ENCODE results near the gene HSPB2. TPM values are rescaled to one million over a fixed set of nuclear protein-coding genes. Genes with fewer than 3 reads are reported as not detected.

Gene HSPB2
- total and polyA plus RNA-seq, 5 donors, result 38.0 to 106 (median 70.5) TPM

- intact Hi-C loops (cut with DNase I), result no loop called here
- Histone ChIP-seq H3K27ac (ENCODE audit: low read length) (no peak overlapping the region), H3K27me3 (ENCODE audit: control insufficient read depth, insufficient read depth) (no peaks in the 10 kb centered on the region), H3K4me3 (ENCODE audit: low read length) (no peak overlapping the region), H3K9me3 (ENCODE audit: control insufficient read depth, low read length) (no peaks in the 10 kb centered on the region), H3K4me1 (ENCODE audit: control insufficient read depth, insufficient read depth, low read length) (peaks cover 2% of the 10 kb centered on the region)
- 94% methylated on average over 3 of the region's 3 CpGs for WGBS
- ATAC-seq (no peak), DNase-seq (no peak)
These were observed 39.0 kb downstream of the HSPB2 start for GRCh38 chr11:111951565-111951964.

GRCh38 chr11:111954154-111954553 lies 41.6 kb downstream of the HSPB2 start:
- Histone ChIP-seq H3K4me1 (ENCODE audit: control insufficient read depth, insufficient read depth, low read length) (no peaks in the 10 kb centered on the region), H3K27ac (ENCODE audit: low read length) (no peak overlapping the region), H3K9me3 (ENCODE audit: control insufficient read depth, low read length) (no peaks in the 10 kb centered on the region), H3K4me3 (ENCODE audit: low read length) (no peak overlapping the region), H3K27me3 (ENCODE audit: control insufficient read depth, insufficient read depth) (no peaks in the 10 kb centered on the region)
- intact Hi-C loops (cut with DNase I), result no loop called here
- ATAC-seq, result no peak
- 97% methylated on average over 4 of the region's 4 CpGs for WGBS
- no peak for DNase-seq

- peak in 1 of 3 donors; percentile 55 for DNase-seq
- H3K4me1 ChIP-seq (ENCODE audit: control insufficient read depth, insufficient read depth, low read length), result no peaks in the 10 kb centered on the region
- no peak overlapping the region for H3K4me3 ChIP-seq (ENCODE audit: low read length)
- no peaks in the 10 kb centered on the region for H3K9me3 ChIP-seq (ENCODE audit: control insufficient read depth, low read length)
- WGBS, result 81% methylated on average over 12 of the region's 12 CpGs
- H3K27me3 ChIP-seq (ENCODE audit: control insufficient read depth, insufficient read depth), result no peaks in the 10 kb centered on the region
- intact Hi-C loops (cut with DNase I), result no loop called here
- peak; percentile 37 to 65 for ATAC-seq
- H3K27ac ChIP-seq (ENCODE audit: low read length), result no peak overlapping the region
These were observed 45.3 kb downstream of the HSPB2 start for GRCh38 chr11:111957663-111958444.

- H3K4me3 ChIP-seq (ENCODE audit: low read length), result no peak overlapping the region
- no peak for ATAC-seq
- H3K27ac ChIP-seq (ENCODE audit: low read length), result no peak overlapping the region
- H3K4me1 ChIP-seq (ENCODE audit: control insufficient read depth, insufficient read depth, low read length), result no peaks in the 10 kb centered on the region
- H3K27me3 ChIP-seq (ENCODE audit: control insufficient read depth, insufficient read depth), result no peaks in the 10 kb centered on the region
- intact Hi-C loops (cut with DNase I), result no loop called here
- no peaks in the 10 kb centered on the region for H3K9me3 ChIP-seq (ENCODE audit: control insufficient read depth, low read length)
- DNase-seq, result no peak
- 78% methylated on average over 5 of the region's 5 CpGs for WGBS
These were observed 48.4 kb downstream of the HSPB2 start for GRCh38 chr11:111960916-111961315.

- Histone ChIP-seq H3K4me1 (ENCODE audit: control insufficient read depth, insufficient read depth, low read length) (no peaks in the 10 kb centered on the region), H3K27me3 (ENCODE audit: control insufficient read depth, insufficient read depth) (no peaks in the 10 kb centered on the region), H3K4me3 (ENCODE audit: low read length) (no peak overlapping the region), H3K27ac (ENCODE audit: low read length) (no peak overlapping the region), H3K9me3 (ENCODE audit: control insufficient read depth, low read length) (no peaks in the 10 kb centered on the region)
- 88% methylated on average over 6 of the region's 6 CpGs for whole genome bisulfite sequencing
- intact Hi-C loops (cut with DNase I), result no loop called here
- no peak for DNase-seq
- ATAC-seq, result no peak
These were observed 49.1 kb downstream of the HSPB2 start for GRCh38 chr11:111961389-111962300.

Other genes starting within 250 kb of the HSPB2 start
- gene PPP2R1B, start 146.3 kb upstream of the HSPB2 start, total RNA-seq, result 10 to 100 TPM in 2 of 4 donors, 1 to 10 TPM in 2; 9.6 to 19.7 (median 10.3) TPM
- 5.7 TPM for gene PPP2R1B, start 146.3 kb upstream of the HSPB2 start, polyA plus RNA-seq
- gene ALG9, start 41.2 kb upstream of the HSPB2 start, total RNA-seq, result 10 to 100 TPM; 17.0 to 84.9 (median 23.8) TPM
- 16.3 TPM for gene ALG9, start 41.2 kb upstream of the HSPB2 start, polyA plus RNA-seq
- 1 to 10 TPM; 1.6 to 1.7 (median 1.6) TPM for gene FDXACB1, start 33.6 kb upstream of the HSPB2 start, total RNA-seq
- 1.1 TPM for gene FDXACB1, start 33.6 kb upstream of the HSPB2 start, polyA plus RNA-seq
- 10 to 100 TPM; 22.8 to 51.1 (median 32.0) TPM for gene CFAP68, start 33.2 kb upstream of the HSPB2 start, total RNA-seq
- gene CFAP68, start 33.2 kb upstream of the HSPB2 start, polyA plus RNA-seq, result 51.5 TPM
- 1,000 to 10,000 TPM; 4,923 to 5,929 (median 5,581) TPM for gene CRYAB, start 964 bp upstream of the HSPB2 start, total RNA-seq
- 9,689 TPM for gene CRYAB, start 964 bp upstream of the HSPB2 start, polyA plus RNA-seq
- 1 to 10 TPM; 2.2 to 5.5 (median 2.6) TPM for gene C11orf52, start 6.2 kb downstream of the HSPB2 start, total RNA-seq
- gene C11orf52, start 6.2 kb downstream of the HSPB2 start, polyA plus RNA-seq, result 4.1 TPM
- 10 to 100 TPM; 23.1 to 34.8 (median 26.3) TPM for gene DIXDC1, start 24.6 kb downstream of the HSPB2 start, total RNA-seq
- gene DIXDC1, start 24.6 kb downstream of the HSPB2 start, polyA plus RNA-seq, result 9.1 TPM
- gene DLAT, start 112.7 kb downstream of the HSPB2 start, total RNA-seq, result 100 to 1,000 TPM in 2 of 4 donors, 10 to 100 TPM in 2; 91.4 to 117 (median 102) TPM
- gene DLAT, start 112.7 kb downstream of the HSPB2 start, polyA plus RNA-seq, result 53.7 TPM
- 1 to 10 TPM; 1.2 to 1.8 (median 1.6) TPM for gene PIH1D2, start 161.3 kb downstream of the HSPB2 start, total RNA-seq
- gene PIH1D2, start 161.3 kb downstream of the HSPB2 start, polyA plus RNA-seq, result 1.8 TPM
- gene NKAPD1, start 161.6 kb downstream of the HSPB2 start, total RNA-seq, result 1 to 10 TPM; 8.0 to 9.8 (median 8.3) TPM
- gene NKAPD1, start 161.6 kb downstream of the HSPB2 start, polyA plus RNA-seq, result 5.0 TPM
- gene TIMM8B, start 174.0 kb downstream of the HSPB2 start, total RNA-seq, result 100 to 1,000 TPM in 1 of 4 donors, 10 to 100 TPM in 3; 88.8 to 108 (median 90.9) TPM
- 167 TPM for gene TIMM8B, start 174.0 kb downstream of the HSPB2 start, polyA plus RNA-seq
- gene SDHD, start 174.1 kb downstream of the HSPB2 start, total RNA-seq, result 100 to 1,000 TPM; 137 to 205 (median 167) TPM
- gene SDHD, start 174.1 kb downstream of the HSPB2 start, polyA plus RNA-seq, result 258 TPM